Nephron progenitor cell (in vitro differentiated cells): ENCODE measurements around the gene IGFBP5.

ENCODE experiments used
- DNase-seq: peaks from one replicate; pipeline ENCODE4 v3.0.0; 2021
- H3K27ac Mint-ChIP-seq: 2 replicates; pipeline ENCODE4 v1.8.0; 2021; ENCODE audit warnings: mild to moderate bottlenecking, moderate library complexity, mixed read lengths
- H3K27me3 Mint-ChIP-seq: 2 replicates; pipeline ENCODE4 v1.8.0; 2021; ENCODE audit warnings: mild to moderate bottlenecking, low read depth, mixed read lengths; ENCODE audit not compliant: poor library complexity
- H3K36me3 Mint-ChIP-seq: 2 replicates; pipeline ENCODE4 v1.8.0; 2021; ENCODE audit warnings: low read depth, mixed read lengths
- H3K4me1 Mint-ChIP-seq: 2 replicates; pipeline ENCODE4 v1.8.0; 2021; ENCODE audit warnings: mixed read lengths
- H3K4me3 Mint-ChIP-seq: 2 replicates; pipeline ENCODE4 v1.8.0; 2021; ENCODE audit warnings: mild to moderate bottlenecking, moderate library complexity, mixed read lengths
- H3K9me3 Mint-ChIP-seq: 2 replicates; pipeline ENCODE4 v1.8.0; 2021; ENCODE audit warnings: mild to moderate bottlenecking, moderate library complexity, mixed read lengths
- TF ChIP-seq, protein P1 (sequence below): fragments of 200-600 bp; sonication (generic); IDR thresholded peaks from 2 replicates; pipeline ENCODE4 v1.5.0; 2021; ENCODE audit warnings: antibody characterized with exemption

IGFBP5 gene

GRCh38 chr2:216660496-216660895 lies 34.9 kb downstream of the IGFBP5 start:
- H3K9me3 Mint-ChIP-seq, result no peaks in the 10 kb centered on the region
- TF ChIP-seq, protein P1, sequence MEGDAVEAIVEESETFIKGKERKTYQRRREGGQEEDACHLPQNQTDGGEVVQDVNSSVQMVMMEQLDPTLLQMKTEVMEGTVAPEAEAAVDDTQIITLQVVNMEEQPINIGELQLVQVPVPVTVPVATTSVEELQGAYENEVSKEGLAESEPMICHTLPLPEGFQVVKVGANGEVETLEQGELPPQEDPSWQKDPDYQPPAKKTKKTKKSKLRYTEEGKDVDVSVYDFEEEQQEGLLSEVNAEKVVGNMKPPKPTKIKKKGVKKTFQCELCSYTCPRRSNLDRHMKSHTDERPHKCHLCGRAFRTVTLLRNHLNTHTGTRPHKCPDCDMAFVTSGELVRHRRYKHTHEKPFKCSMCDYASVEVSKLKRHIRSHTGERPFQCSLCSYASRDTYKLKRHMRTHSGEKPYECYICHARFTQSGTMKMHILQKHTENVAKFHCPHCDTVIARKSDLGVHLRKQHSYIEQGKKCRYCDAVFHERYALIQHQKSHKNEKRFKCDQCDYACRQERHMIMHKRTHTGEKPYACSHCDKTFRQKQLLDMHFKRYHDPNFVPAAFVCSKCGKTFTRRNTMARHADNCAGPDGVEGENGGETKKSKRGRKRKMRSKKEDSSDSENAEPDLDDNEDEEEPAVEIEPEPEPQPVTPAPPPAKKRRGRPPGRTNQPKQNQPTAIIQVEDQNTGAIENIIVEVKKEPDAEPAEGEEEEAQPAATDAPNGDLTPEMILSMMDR, result no peak
- no peak overlapping the region for H3K4me3 Mint-ChIP-seq
- peaks cover 2% of the 10 kb centered on the region for H3K27me3 Mint-ChIP-seq
- H3K4me1 Mint-ChIP-seq, result peaks cover 56% of the 10 kb centered on the region
- DNase-seq, result no peak
- H3K27ac Mint-ChIP-seq, result peak overlapping the region; percentile 85
- H3K36me3 Mint-ChIP-seq, result peaks cover 57% of the 10 kb centered on the region

- TF ChIP-seq, protein P1, result no peak
- H3K27me3 Mint-ChIP-seq, result peaks cover 2% of the 10 kb centered on the region
- peaks cover 62% of the 10 kb centered on the region for H3K36me3 Mint-ChIP-seq
- H3K27ac Mint-ChIP-seq, result peak overlapping the region; percentile 92
- peak overlapping the region; percentile 15 for H3K4me3 Mint-ChIP-seq
- no peak for DNase-seq
- peaks cover 52% of the 10 kb centered on the region for H3K4me1 Mint-ChIP-seq
- no peaks in the 10 kb centered on the region for H3K9me3 Mint-ChIP-seq
Observed at GRCh38 chr2:216659276-216659675, 36.1 kb downstream of the IGFBP5 start.

- Mint-ChIP-seq H3K27ac (peak overlapping the region; percentile 92), H3K36me3 (peaks cover 62% of the 10 kb centered on the region)
Observed at GRCh38 chr2:216658757-216659156, 36.6 kb downstream of the IGFBP5 start.

DNA sequence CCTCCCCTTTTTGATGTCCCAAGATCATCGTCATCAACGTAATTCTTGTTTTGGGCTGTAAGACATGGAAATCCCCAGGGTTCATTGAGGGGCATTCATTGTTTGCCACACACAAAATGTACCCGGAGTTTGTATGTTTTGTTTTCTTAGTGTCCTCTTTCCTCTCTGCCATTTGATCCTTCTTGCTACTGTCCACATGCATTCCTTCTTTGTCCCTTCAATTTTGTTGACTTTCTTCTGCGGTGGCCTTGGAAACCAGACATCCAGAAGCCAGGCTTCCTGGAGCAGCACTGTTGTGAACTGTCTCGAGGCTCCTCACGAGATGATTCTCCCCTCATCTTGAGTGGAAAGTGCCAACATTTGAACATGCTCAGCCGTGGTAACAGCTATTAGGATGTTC lies 37.4 kb downstream of the IGFBP5 start:
- peak overlapping the region; percentile 78 for H3K27ac Mint-ChIP-seq
- TF ChIP-seq, protein P1, result no peak
- no peaks in the 10 kb centered on the region for H3K9me3 Mint-ChIP-seq
- peaks cover 54% of the 10 kb centered on the region for H3K4me1 Mint-ChIP-seq
- DNase-seq, result no peak
- H3K4me3 Mint-ChIP-seq, result peak overlapping the region; percentile 6
- H3K36me3 Mint-ChIP-seq, result peaks cover 69% of the 10 kb centered on the region
- H3K27me3 Mint-ChIP-seq, result peaks cover 2% of the 10 kb centered on the region

More at GRCh38 chr2:216658757-216659156, 36.6 kb downstream of the IGFBP5 start:
- H3K4me3 Mint-ChIP-seq, result no peak overlapping the region
- TF ChIP-seq, protein P1, result no peak
- H3K27me3 Mint-ChIP-seq, result peaks cover 2% of the 10 kb centered on the region
- H3K4me1 Mint-ChIP-seq, result peaks cover 51% of the 10 kb centered on the region
- H3K9me3 Mint-ChIP-seq, result no peaks in the 10 kb centered on the region
- no peak for DNase-seq

- Mint-ChIP-seq H3K27ac (peak overlapping the region; percentile 96), H3K36me3 (peaks cover 73% of the 10 kb centered on the region), H3K4me3 (no peak overlapping the region), H3K9me3 (no peaks in the 10 kb centered on the region), H3K27me3 (peaks cover 2% of the 10 kb centered on the region), H3K4me1 (peaks cover 61% of the 10 kb centered on the region)
- TF ChIP-seq, protein P1, result no peak
- no peak for DNase-seq
Observed at GRCh38 chr2:216657086-216657855, 38.1 kb downstream of the IGFBP5 start.
